ENCODE data around the gene CENPM. TPM values are rescaled to one million over a fixed set of nuclear protein-coding genes. Genes with fewer than 3 reads are reported as not detected.

CENPM gene
- total RNA-seq, 1 experiment from 2014 or later = 51.9 TPM

DNA sequence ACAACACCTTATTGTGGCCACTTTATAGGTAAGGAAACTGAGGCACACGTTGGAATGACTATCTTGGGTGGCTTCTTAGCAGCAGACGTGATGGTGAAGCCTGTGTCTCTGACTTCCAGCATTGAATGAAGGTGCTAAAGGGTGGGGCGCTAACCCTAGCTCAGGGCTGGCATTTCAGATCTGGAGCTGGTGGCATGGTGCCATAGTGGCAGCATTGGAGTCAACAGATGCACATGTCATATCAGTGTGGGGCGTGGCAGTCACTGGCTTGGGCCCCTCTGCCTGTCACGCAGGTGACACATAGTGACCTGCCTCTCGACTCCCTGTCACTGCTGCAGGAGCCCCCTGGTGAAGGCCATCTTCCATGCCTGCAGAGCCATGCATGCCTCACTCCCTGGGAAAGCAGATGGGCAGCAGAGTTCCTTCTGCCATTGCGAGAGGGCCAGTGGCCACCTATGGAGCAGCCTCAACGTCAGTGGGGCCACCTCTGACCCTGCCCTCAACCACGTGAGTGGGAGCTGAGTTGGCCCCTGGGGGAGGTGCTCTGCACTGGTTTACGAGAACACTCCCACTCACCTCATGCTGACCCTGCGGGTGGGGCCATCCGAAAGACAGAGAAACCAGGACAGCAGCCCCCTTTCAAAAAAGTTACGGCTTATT lies 46.8 kb downstream of the CENPM start:
- H3K27me3 ChIP-seq (replicated peaks) = no peaks in the 10 kb centered on the region
- H3K9me3 ChIP-seq (replicated peaks) = no peaks in the 10 kb centered on the region
- H3K27ac ChIP-seq = no peak overlapping the region
- no peak for DNase-seq (ENCODE audit: low read depth in 1 of 2, low spot score in 2 of 2)
- H3K4me1 ChIP-seq (replicated peaks) = peaks cover 16% of the 10 kb centered on the region
- peaks cover 40% of the 10 kb centered on the region for H3K36me3 ChIP-seq
- H3K4me3 ChIP-seq = no peak overlapping the region

GRCh38 chr22:41899110-41899509 lies 47.8 kb downstream of the CENPM start:
- no peak for DNase-seq (ENCODE audit: low read depth in 1 of 2, low spot score in 2 of 2)
- H3K4me1 ChIP-seq (replicated peaks) = peaks cover 14% of the 10 kb centered on the region
- peaks cover 34% of the 10 kb centered on the region for H3K36me3 ChIP-seq
- H3K4me3 ChIP-seq = no peak overlapping the region
- H3K9me3 ChIP-seq (replicated peaks) = no peaks in the 10 kb centered on the region
- H3K27me3 ChIP-seq (replicated peaks) = no peaks in the 10 kb centered on the region
- H3K27ac ChIP-seq = no peak overlapping the region

GRCh38 chr22:41898645-41899044 lies 48.3 kb downstream of the CENPM start:
- Histone ChIP-seq H3K4me3 (no peak overlapping the region), H3K36me3 (peaks cover 32% of the 10 kb centered on the region), H3K9me3 (replicated peaks) (no peaks in the 10 kb centered on the region), H3K27ac (no peak overlapping the region), H3K4me1 (replicated peaks) (peaks cover 9% of the 10 kb centered on the region), H3K27me3 (replicated peaks) (no peaks in the 10 kb centered on the region)
- DNase-seq (ENCODE audit: low read depth in 1 of 2, low spot score in 2 of 2) = no peak

DNA sequence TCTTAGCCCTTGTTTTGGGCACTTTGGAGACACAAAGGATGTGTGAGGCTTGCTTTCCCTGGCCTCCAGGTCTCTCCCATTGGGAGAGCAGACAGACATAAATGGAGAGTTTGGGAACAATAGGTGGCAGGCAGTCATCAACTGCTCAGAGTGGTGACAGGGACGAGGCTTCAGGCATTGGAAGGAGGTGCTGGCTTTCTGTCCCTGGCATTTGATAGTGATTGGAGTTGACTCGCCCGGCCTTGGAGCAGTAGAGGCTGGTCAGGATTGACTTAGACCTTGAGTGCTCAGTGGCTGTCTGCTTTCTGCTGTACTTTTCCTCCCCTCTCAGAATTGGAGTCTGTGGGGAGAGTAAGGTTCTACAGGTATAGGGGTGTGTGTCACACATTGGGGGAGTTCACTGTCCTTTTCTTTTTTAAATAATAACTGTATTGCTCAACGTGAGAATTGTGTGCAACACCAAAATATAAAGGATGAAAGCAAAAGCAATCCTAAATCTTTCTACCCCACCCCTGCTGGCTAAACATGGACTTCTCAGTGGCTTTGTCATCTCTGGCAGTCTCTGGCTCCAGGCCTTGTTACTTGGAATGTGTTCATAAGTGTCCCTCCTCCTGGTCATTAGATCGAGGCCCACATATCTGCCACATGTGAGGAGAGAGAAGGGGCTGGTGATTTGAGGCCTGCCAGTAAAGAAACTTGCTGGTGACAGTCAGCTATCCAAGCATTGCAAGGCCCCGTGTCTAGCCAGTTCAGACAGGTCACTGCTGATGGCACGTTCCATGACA lies 53.2 kb downstream of the CENPM start:
- DNase-seq (ENCODE audit: low read depth in 1 of 2, low spot score in 2 of 2) = no peak
- H3K4me1 ChIP-seq (replicated peaks) = no peaks in the 10 kb centered on the region
- H3K4me3 ChIP-seq = no peak overlapping the region
- H3K9me3 ChIP-seq (replicated peaks) = no peaks in the 10 kb centered on the region
- H3K36me3 ChIP-seq = peaks cover 25% of the 10 kb centered on the region
- H3K27me3 ChIP-seq (replicated peaks) = no peaks in the 10 kb centered on the region
- no peak overlapping the region for H3K27ac ChIP-seq

DNA sequence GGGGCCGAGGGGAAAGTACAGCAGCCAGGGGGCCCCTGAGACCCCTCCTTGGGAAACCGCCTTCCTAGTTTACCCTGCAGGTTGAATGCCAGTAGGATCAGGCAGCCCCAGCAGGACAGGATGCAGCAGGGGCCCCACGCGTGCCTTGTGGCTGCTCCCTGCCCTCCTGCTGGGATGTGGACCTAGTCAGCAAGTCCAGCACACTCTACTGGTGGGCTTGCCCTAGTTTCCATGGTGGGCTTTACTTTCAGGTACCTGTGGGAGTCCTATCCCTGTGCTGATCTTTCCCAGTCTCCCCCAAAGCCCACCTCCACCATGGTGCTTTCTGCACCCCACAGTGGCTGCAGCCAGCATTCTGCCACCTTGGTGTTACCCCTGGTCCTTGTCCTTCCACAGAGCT lies 54.2 kb downstream of the CENPM start:
- H3K36me3 ChIP-seq = peaks cover 29% of the 10 kb centered on the region
- no peaks in the 10 kb centered on the region for H3K27me3 ChIP-seq (replicated peaks)

DNA sequence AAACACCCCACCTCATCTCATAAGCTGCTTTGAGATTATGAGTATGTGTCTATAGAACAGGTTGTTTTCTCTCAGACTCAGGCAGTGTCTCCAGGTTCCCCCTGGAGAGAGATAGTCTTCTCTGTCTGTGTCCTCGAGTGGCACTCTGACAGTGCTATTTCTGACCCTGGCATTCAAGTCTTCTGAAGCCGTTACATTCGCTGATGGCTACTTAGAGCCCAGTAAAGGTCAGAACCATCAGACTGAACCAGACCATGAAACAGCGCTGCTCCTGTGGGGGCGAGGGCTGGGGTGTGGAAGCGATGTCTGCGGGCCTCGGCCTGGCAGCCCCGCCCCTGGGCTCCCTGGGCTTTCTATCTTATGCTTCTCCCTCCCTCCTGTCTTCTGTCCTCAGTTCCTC lies 55.5 kb downstream of the CENPM start:
- H3K36me3 ChIP-seq = peaks cover 31% of the 10 kb centered on the region
- no peak overlapping the region for H3K27ac ChIP-seq
- no peaks in the 10 kb centered on the region for H3K27me3 ChIP-seq (replicated peaks)
- no peaks in the 10 kb centered on the region for H3K9me3 ChIP-seq (replicated peaks)
- no peak overlapping the region for H3K4me3 ChIP-seq
- H3K4me1 ChIP-seq (replicated peaks) = no peaks in the 10 kb centered on the region
- DNase-seq (ENCODE audit: low read depth in 1 of 2, low spot score in 2 of 2) = no peak

More for the DNA sequence above, 54.2 kb downstream of the CENPM start:
- no peaks in the 10 kb centered on the region for H3K4me1 ChIP-seq (replicated peaks)
- H3K27ac ChIP-seq = no peak overlapping the region
- no peak for DNase-seq (ENCODE audit: low read depth in 1 of 2, low spot score in 2 of 2)
- H3K9me3 ChIP-seq (replicated peaks) = no peaks in the 10 kb centered on the region
- H3K4me3 ChIP-seq = no peak overlapping the region

Other genes starting within 250 kb of the CENPM start
- 0.08 TPM in 1 of 2 replicates, not detected in the other for gene MEI1, start 247.6 kb downstream of the CENPM start, total RNA-seq (2014; rRNA removed; shearing (Covaris generic))
- gene CCDC134, start 146.5 kb downstream of the CENPM start, total RNA-seq (2014; rRNA removed; shearing (Covaris generic)) = 10.6 and 28.6 TPM in 2 replicates
- 18.0 and 19.7 TPM in 2 replicates for gene SREBF2, start 114.0 kb downstream of the CENPM start, total RNA-seq (2014; rRNA removed; shearing (Covaris generic))
- not detected in 2 replicates for gene SHISA8, start 32.1 kb downstream of the CENPM start, total RNA-seq (2014; rRNA removed; shearing (Covaris generic))
- 0.03 and 0.13 TPM in 2 replicates for gene TNFRSF13C, start 20.3 kb downstream of the CENPM start, total RNA-seq (2014; rRNA removed; shearing (Covaris generic))
- gene SEPTIN3, start 22.3 kb upstream of the CENPM start, total RNA-seq (2014; rRNA removed; shearing (Covaris generic)) = not detected in 2 replicates
- not detected in 2 replicates for gene WBP2NL, start 51.6 kb upstream of the CENPM start, total RNA-seq (2014; rRNA removed; shearing (Covaris generic))
- 39.6 and 41.2 TPM in 2 replicates for gene NAGA, start 123.7 kb upstream of the CENPM start, total RNA-seq (2014; rRNA removed; shearing (Covaris generic))
- 9.7 and 14.9 TPM in 2 replicates for gene PHETA2, start 127.1 kb upstream of the CENPM start, total RNA-seq (2014; rRNA removed; shearing (Covaris generic))
- 8.6 and 21.3 TPM in 2 replicates for gene SMDT1, start 132.5 kb upstream of the CENPM start, total RNA-seq (2014; rRNA removed; shearing (Covaris generic))
- gene NDUFA6, start 143.6 kb upstream of the CENPM start, total RNA-seq (2014; rRNA removed; shearing (Covaris generic)) = 114 and 245 TPM in 2 replicates
- 0.05 TPM in 1 of 2 replicates, not detected in the other for gene CYP2D6, start 183.7 kb upstream of the CENPM start, total RNA-seq (2014; rRNA removed; shearing (Covaris generic))